Measurements from ENCODE around the gene CEP104.

DNA sequence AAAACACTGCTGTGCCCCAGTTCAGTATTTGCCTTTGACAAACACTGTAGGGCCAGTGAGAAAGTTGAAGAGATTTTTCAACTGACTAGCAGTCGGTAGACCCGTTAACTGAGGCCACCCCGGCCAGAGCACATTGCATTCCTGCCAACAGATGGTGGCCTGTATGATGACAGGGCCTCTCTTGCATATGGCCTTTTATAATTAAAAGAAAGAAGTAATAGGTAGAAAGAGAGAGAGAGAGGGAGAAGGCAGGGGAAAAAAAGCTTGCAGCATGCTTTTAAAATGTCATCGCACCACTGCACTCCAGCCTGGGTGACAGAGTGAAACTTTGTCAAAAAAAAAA is 47.8 kb upstream of the CEP104 start:
- TF ChIP-seq RAD21 (conservative IDR thresholded peaks at IDR 0.05) (no peak), CTCF (IDR thresholded peaks at IDR 0.05; ENCODE audit: poor library complexity, severe bottlenecking) (no peak), EZH2 (IDR thresholded peaks at IDR 0.05; ENCODE audit: borderline replicate concordance, insufficient read depth, low read length, poor library complexity, severe bottlenecking) (no peak), EP300 (conservative IDR thresholded peaks at IDR 0.05; ENCODE audit: poor library complexity, severe bottlenecking) (no peak), MXI1 (conservative IDR thresholded peaks at IDR 0.05; ENCODE audit: poor library complexity, severe bottlenecking) (no peak), REST (IDR thresholded peaks at IDR 0.05; ENCODE audit: borderline replicate concordance) (no peak), TAF1 (IDR thresholded peaks at IDR 0.05; ENCODE audit: low read depth) (no peak)

Measured in neural cell (in vitro differentiated cells).